Loucy (cell line): Measurements from ENCODE around the gene ALDH1A3.

Experiments used
- EZH2phosphoT487 ChIP-seq: fragments of 200-600 bp; IDR thresholded peaks from 2 replicates; pipeline ENCODE4 v1.6.1; 2018; ENCODE audit warnings: antibody characterized with exemption, mild to moderate bottlenecking, moderate library complexity, borderline replicate concordance
- TF ChIP-seq, protein P1 (sequence below): fragments of 200-600 bp; sonication (generic); conservative IDR thresholded peaks from 2 replicates; pipeline ENCODE4 v1.5.1; 2014; ENCODE audit warnings: mild to moderate bottlenecking, antibody characterized with exemption, low read length

DNA sequence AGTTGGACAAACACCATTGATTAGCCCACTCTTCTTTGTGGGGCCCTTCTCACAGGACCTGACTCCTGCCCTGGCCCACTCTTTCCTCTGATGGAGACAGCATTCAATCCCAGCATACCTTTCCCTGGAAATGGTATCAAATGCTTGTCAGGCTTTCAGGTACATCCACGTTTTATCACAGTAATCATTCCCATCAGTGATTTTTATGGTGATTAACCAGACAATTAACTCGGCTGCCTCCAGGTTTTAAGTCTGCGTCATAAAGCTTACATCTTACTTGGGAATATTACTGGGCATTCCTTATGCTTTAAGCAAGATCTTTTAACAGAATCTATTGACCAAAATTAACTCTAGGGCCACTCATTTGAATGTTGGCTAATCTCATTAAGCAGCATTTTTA lies 72.9 kb downstream of the ALDH1A3 start:
- no peak for TF ChIP-seq EZH2phosphoT487
- TF ChIP-seq, protein P1, sequence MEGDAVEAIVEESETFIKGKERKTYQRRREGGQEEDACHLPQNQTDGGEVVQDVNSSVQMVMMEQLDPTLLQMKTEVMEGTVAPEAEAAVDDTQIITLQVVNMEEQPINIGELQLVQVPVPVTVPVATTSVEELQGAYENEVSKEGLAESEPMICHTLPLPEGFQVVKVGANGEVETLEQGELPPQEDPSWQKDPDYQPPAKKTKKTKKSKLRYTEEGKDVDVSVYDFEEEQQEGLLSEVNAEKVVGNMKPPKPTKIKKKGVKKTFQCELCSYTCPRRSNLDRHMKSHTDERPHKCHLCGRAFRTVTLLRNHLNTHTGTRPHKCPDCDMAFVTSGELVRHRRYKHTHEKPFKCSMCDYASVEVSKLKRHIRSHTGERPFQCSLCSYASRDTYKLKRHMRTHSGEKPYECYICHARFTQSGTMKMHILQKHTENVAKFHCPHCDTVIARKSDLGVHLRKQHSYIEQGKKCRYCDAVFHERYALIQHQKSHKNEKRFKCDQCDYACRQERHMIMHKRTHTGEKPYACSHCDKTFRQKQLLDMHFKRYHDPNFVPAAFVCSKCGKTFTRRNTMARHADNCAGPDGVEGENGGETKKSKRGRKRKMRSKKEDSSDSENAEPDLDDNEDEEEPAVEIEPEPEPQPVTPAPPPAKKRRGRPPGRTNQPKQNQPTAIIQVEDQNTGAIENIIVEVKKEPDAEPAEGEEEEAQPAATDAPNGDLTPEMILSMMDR, result no peak
